K562 (cell line): ENCODE data around the gene HADHB. TPM values are rescaled to one million over a fixed set of nuclear protein-coding genes. Genes with fewer than 3 reads are reported as not detected.

Experiments used
- ATF6 ChIP-seq: sonication (generic); formaldehyde crosslinking; IDR thresholded peaks from 2 replicates; pipeline ENCODE4 v1.4.0; 2020; ENCODE audit warnings: mild to moderate bottlenecking, missing genetic modification reagents
- BMI1 ChIP-seq: fragments of 150-350 bp; IDR thresholded peaks from 2 replicates; pipeline ENCODE4 v1.6.1; 2014; ENCODE audit warnings: low read length
- HNRNPL ChIP-seq: fragments of 200-400 bp; formaldehyde crosslinking; IDR thresholded peaks from 2 replicates; pipeline ENCODE4 v1.6.1; 2017; ENCODE audit warnings: low read depth, mild to moderate bottlenecking, low read length
- MNT ChIP-seq, 2 experiments: fragments of 450-650 bp; conservative IDR thresholded peaks; 2 replicates each; pipeline ENCODE4 v1.6.1; 2017; ENCODE audit warnings: mild to moderate bottlenecking in 2 of 2, moderate library complexity in 2 of 2
- PTRF ChIP-seq: fragments of 450-650 bp; IDR thresholded peaks from 2 replicates; pipeline ENCODE4 v1.6.1; 2016; ENCODE audit warnings: mild to moderate bottlenecking, missing genetic modification characterization, missing compliant biosample characterization
- SRF ChIP-seq, 2 experiments: fragments of 250-450, 450-650 bp in 1 of 2; sonication (Bioruptor Pico) in 1 of 2; sonication (generic) in 1 of 2; formaldehyde crosslinking; IDR thresholded peaks; 2 replicates each; pipeline versions ENCODE4 v1.5.0 to v1.5.1; 2020 to 2022; ENCODE audit warnings: mild to moderate bottlenecking in 1 of 2, missing genetic modification reagents in 1 of 2
- THAP7 ChIP-seq: fragments of 250-450 bp; sonication (Bioruptor Pico); IDR thresholded peaks from 2 replicates; pipeline ENCODE4 v1.5.0; 2021
- ZBTB2 ChIP-seq: fragments of 450-650 bp; IDR thresholded peaks from 2 replicates; pipeline ENCODE4 v1.6.1; 2016; ENCODE audit warnings: antibody characterized with exemption
- ZBTB49 ChIP-seq: sonication (generic); formaldehyde crosslinking; IDR thresholded peaks from 2 replicates; pipeline ENCODE4 v1.8.0; 2022; ENCODE audit warnings: missing genetic modification reagents, mild to moderate bottlenecking, borderline replicate concordance
- ZNF23 ChIP-seq: fragments of 250-450 bp; sonication (Bioruptor Pico); IDR thresholded peaks from 2 replicates; pipeline ENCODE4 v1.4.0; 2020; ENCODE audit warnings: mild to moderate bottlenecking
- ZNF512 ChIP-seq: IDR thresholded peaks from 2 replicates; pipeline ENCODE4 v1.6.1; 2016; ENCODE audit warnings: missing genetic modification characterization, missing compliant biosample characterization
- ZNF764 ChIP-seq: fragments of 250-450 bp; sonication (Bioruptor Pico); IDR thresholded peaks from 2 replicates; pipeline ENCODE4 v1.4.0; 2020; ENCODE audit warnings: low read depth, mild to moderate bottlenecking, moderate library complexity
- ZNF766 ChIP-seq: fragments of 200-800 bp; sonication (Bioruptor generic); conservative IDR thresholded peaks from 2 replicates; pipeline ENCODE4 v1.6.1; 2016; ENCODE audit warnings: missing genetic modification characterization, missing compliant biosample characterization
- polyA plus RNA-seq, 8 experiments: library from polyadenylated mRNA; depleted of rRNA in 4 of 8; stranded (reverse) in 5 of 8; unstranded in 3 of 8; fragments of >200 nt; fragmentation: Nextera tagmentation in 2 of 8; fragmentation: Illumina TruSeq in 1 of 8; extraction: Ambion mirVana in 2 of 8; extraction: Trizol in 1 of 8; gene quantifications; 2 replicates each; pipeline versions ENCODE4 v1.2.1 to v1.2.3, GENCODE V29; 2011 to 2014; ENCODE audit warnings: inconsistent platforms in 1 of 8, missing spikeins in 1 of 8
- total RNA-seq, 7 experiments: library from RNA; depleted of rRNA in 6 of 7; stranded (reverse); fragments of >200 nt in 6 of 7; fragmentation: Illumina TruSeq in 2 of 7; extraction: Trizol in 2 of 7; gene quantifications; 2 replicates each; pipeline versions ENCODE4 v1.2.1 to v1.2.3, GENCODE V29; 2011 to 2021; ENCODE audit warnings: low replicate concordance in 1 of 7

Gene HADHB
- total and polyA plus RNA-seq, 9 of the 15 experiments (the other 6 are each of a cell fraction or from before 2014, with no cell fraction given) = 67.3 to 199 (median 100) TPM

- TF ChIP-seq ZBTB49 (no peak), ZNF764 (CRISPR knock-in tag) (no peak), PTRF (no peak), ZBTB2 (no peak), THAP7 (CRISPR knock-in tag) (no peak), ZNF766 (CRISPR knock-in tag) (no peak), ZNF512 (tag) (no peak), MNT (conservative IDR thresholded peaks at IDR 0.05) (no peak), ATF6 (0 out of 2 replicates have a peak, but pooled peaks have one; percentile 49), BMI1 (no peak), HNRNPL (no peak), SRF (CRISPR knock-in tag; IDR thresholded peaks at IDR 0.05) (no peak), ZNF23 (no peak)
Observed at GRCh38 chr2:26245231-26245732, 543 bp downstream of the HADHB start (continued).
